ENCODE data around the gene KCNIP1. TPM values are rescaled to one million over a fixed set of nuclear protein-coding genes. Genes with fewer than 3 reads are reported as not detected.
"Not testable (repeated sequence)": the region's sequence is repeated elsewhere in the genome, so short reads cannot be mapped to it uniquely, and the experiment has no call there.

KCNIP1 gene
- total RNA-seq, 1 donor from 2014 or later = not detected

- H3K4me3 ChIP-seq = no peak overlapping the region
- no peak overlapping the region for H3K27ac ChIP-seq
- H3K36me3 ChIP-seq = no peaks in the 10 kb centered on the region
- DNase-seq (ENCODE audit: extremely low spot score in 2 of 2) = no peak
- H3K9me3 ChIP-seq = no peaks in the 10 kb centered on the region
- no peaks in the 10 kb centered on the region for H3K27me3 ChIP-seq
- TF ChIP-seq CTCF (IDR thresholded peaks at IDR 0.05) (no peak), POLR2AphosphoS5 (IDR thresholded peaks at IDR 0.05; ENCODE audit: insufficient read depth in 1 of 2, low read depth in 1 of 2) (no peak), POLR2A (IDR thresholded peaks at IDR 0.05) (no peak)
- H3K4me1 ChIP-seq = no peaks in the 10 kb centered on the region
- intact Hi-C loops (cut with DNase I) = no loop called here
Measured at GRCh38 chr5:170542691-170543293, 39.0 kb downstream of the KCNIP1 start.

DNA sequence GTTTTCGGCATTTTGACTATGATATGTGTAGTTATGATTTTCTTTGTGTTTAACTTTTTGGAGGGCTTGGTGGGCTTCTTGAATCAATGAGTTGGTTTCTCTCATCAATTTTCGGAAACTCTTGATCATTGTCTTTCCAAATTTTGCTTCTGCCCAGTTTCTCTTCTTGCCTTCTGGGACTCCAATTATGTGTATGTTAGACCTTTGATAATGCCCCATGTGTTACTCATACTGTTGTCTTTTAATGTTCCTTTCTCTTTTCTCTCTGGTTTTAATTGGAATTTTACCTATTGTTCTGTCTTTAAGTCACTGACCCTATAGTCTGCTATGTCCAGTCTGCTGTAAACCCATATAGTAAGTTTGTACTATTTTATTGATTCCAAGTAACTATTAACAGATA, 41.5 kb downstream of the KCNIP1 start:
- H3K4me3 ChIP-seq = no peak overlapping the region
- DNase-seq (ENCODE audit: extremely low spot score in 2 of 2) = no peak
- intact Hi-C loops (cut with DNase I) = no loop called here
- H3K9me3 ChIP-seq = no peaks in the 10 kb centered on the region
- no peaks in the 10 kb centered on the region for H3K36me3 ChIP-seq
- H3K4me1 ChIP-seq = no peaks in the 10 kb centered on the region
- H3K27ac ChIP-seq = no peak overlapping the region
- no peak for TF ChIP-seq POLR2AphosphoS5 (IDR thresholded peaks at IDR 0.05; ENCODE audit: insufficient read depth in 1 of 2, low read depth in 1 of 2)
- TF ChIP-seq CTCF (IDR thresholded peaks at IDR 0.05) = no peak
- TF ChIP-seq POLR2A (IDR thresholded peaks at IDR 0.05) = no peak
- no peaks in the 10 kb centered on the region for H3K27me3 ChIP-seq

- no peaks in the 10 kb centered on the region for H3K4me1 ChIP-seq
- no peak for DNase-seq (ENCODE audit: extremely low spot score in 2 of 2)
- H3K27me3 ChIP-seq = no peaks in the 10 kb centered on the region
- intact Hi-C loops (cut with DNase I) = no loop called here
- H3K27ac ChIP-seq = no peak overlapping the region
- TF ChIP-seq POLR2AphosphoS5 (IDR thresholded peaks at IDR 0.05; ENCODE audit: insufficient read depth in 1 of 2, low read depth in 1 of 2) = no peak
- TF ChIP-seq CTCF (IDR thresholded peaks at IDR 0.05) = no peak
- TF ChIP-seq POLR2A (IDR thresholded peaks at IDR 0.05) = no peak
- H3K36me3 ChIP-seq = no peaks in the 10 kb centered on the region
- no peaks in the 10 kb centered on the region for H3K9me3 ChIP-seq
- no peak overlapping the region for H3K4me3 ChIP-seq
Measured at GRCh38 chr5:170545811-170546210, 42.0 kb downstream of the KCNIP1 start.

DNA sequence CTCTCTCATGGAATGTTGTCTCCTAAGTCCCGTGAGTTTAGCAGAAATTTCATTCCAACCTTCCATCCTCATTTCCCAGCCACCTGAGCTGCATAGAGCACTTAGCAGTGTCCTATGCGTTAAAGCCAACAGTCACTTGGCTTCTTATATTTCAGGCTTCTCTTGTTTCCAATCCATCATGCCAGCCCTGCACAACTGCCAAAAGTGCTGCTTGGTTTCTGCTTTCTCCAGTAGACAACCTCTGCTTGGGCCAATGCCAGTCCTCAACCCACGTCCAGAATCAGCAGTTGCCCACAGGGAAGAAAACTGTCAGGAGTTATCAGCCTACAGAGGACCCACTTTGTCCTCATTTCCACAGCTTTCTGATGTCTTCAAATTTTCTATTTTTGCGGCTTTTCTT, 42.5 kb downstream of the KCNIP1 start:
- Histone ChIP-seq H3K27ac (no peak overlapping the region), H3K4me3 (no peak overlapping the region), H3K4me1 (no peaks in the 10 kb centered on the region), H3K36me3 (no peaks in the 10 kb centered on the region), H3K27me3 (no peaks in the 10 kb centered on the region), H3K9me3 (no peaks in the 10 kb centered on the region)
- intact Hi-C loops (cut with DNase I) = no loop called here
- no peak for TF ChIP-seq POLR2A (IDR thresholded peaks at IDR 0.05)
- TF ChIP-seq CTCF (IDR thresholded peaks at IDR 0.05) = no peak
- TF ChIP-seq POLR2AphosphoS5 (IDR thresholded peaks at IDR 0.05; ENCODE audit: insufficient read depth in 1 of 2, low read depth in 1 of 2) = no peak
- no peak for DNase-seq (ENCODE audit: extremely low spot score in 2 of 2)

DNA sequence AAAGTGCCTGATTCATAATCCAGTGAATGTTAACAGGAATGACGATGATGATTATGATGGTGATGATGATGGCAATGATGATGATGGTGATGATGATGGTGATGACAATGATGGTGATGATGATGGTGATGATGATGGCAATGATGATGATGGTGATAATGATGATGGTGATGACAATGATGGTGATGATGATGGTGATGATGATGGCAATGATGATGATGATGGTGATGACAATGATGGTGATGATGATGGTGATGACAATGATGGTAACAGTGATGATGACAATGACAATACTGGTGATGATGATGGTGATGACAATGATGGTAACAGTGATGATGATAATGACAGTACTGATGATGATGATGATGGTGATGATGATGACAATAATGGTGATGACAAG, 46.6 kb downstream of the KCNIP1 start:
- H3K4me1 ChIP-seq; H3K27me3 ChIP-seq; H3K9me3 ChIP-seq; H3K27ac ChIP-seq; H3K36me3 ChIP-seq; H3K4me3 ChIP-seq; intact Hi-C loops (cut with DNase I); DNase-seq (ENCODE audit: extremely low spot score in 2 of 2): not testable (repeated sequence)
